ENCODE data around the gene ARID4A. TPM values are rescaled to one million over a fixed set of nuclear protein-coding genes. Genes with fewer than 3 reads are reported as not detected.
"Not testable (repeated sequence)": the region's sequence is repeated elsewhere in the genome, so short reads cannot be mapped to it uniquely, and the experiment has no call there.

The ARID4A gene
- total RNA-seq, 1 experiment from 2014 or later: 8.1 TPM

DNA sequence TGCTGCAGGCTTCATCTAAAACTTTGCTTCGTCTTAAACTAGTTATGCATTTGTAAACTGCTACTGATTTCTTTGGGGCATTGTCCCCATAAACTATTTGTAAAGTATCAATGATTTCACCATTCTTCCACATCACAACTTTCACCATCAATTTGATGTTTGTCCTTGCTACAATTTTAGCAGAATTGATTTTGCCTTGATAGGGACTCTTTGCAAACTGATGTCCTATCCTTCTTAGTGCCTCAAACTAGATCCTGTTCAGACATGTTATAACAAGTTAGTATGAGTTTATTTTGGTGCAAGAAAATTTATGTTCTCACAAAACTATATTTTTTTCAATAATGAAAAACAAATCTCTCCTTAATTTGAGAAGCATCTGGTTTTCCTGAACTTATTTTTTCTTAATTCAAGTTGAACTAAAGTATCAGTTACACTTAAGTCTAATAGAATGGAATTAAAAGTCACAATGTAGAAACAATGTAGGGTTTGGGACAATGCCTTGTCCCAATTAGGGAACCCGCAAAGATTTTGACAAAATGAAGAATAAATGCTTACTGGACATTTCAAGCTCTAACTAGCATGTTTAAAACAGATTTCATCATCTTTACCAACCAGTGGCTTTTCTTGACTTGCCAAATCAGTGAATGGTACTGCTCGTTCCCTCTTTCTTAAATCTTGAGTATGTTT, 10.1 kb upstream of the ARID4A start:
- no peak for DNase-seq (ENCODE audit: extremely low read depth, low read depth)

GRCh38 chr14:58291646-58292045, 6.7 kb upstream of the ARID4A start:
- no peak for DNase-seq (ENCODE audit: extremely low read depth, low read depth)

GRCh38 chr14:58292187-58292586, 6.2 kb upstream of the ARID4A start:
- DNase-seq (ENCODE audit: extremely low read depth, low read depth): no peak

DNA sequence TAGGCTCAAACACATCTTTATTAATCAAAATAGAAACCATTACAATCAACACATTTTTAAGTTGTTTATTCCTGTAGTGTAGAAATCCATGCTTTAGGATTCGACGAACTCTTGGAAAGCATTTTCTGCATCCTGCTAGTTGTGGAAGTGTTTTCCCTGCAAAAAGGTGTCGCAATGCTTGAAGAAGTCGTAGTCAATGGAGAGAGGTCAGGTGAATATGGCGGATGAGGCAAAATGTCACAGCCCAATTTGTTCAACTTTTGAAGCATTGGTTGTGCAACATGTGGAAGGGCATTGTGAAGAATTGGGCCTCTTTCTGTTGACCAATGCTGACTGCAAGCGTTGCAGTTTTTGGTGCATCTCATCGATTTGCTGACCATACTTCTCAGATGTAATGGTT, 4.2 kb upstream of the ARID4A start:
- no peak for DNase-seq (ENCODE audit: extremely low read depth, low read depth)

GRCh38 chr14:58296726-58297125, 1.6 kb upstream of the ARID4A start:
- no peak for DNase-seq (ENCODE audit: extremely low read depth, low read depth)

GRCh38 chr14:58297412-58297761, 968 bp upstream of the ARID4A start:
- peak; percentile 12 for DNase-seq (ENCODE audit: extremely low read depth, low read depth)

- peak; percentile 100 for DNase-seq (ENCODE audit: extremely low read depth, low read depth)
Observed at GRCh38 chr14:58297762-58298476, 436 bp upstream of the ARID4A start.

- DNase-seq (ENCODE audit: extremely low read depth, low read depth): no peak
Observed at GRCh38 chr14:58299401-58300330, 1.3 kb downstream of the ARID4A start.

DNA sequence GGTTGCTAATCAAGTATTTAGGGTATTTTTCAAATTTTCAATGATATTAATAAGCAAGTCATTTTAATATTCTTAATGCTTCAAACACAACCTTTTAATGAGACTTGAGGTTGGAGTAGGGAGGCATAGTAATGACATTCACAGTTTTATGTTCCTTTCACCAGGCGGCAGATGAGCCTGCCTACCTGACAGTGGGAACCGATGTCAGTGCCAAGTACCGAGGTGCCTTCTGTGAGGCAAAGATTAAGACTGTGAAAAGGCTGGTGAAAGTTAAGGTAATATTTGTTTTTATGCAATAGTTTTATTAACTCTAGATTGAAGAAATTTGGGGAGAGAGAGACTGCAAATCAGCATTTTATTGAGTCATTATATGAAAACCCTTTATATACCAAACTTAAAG, 3.1 kb downstream of the ARID4A start:
- DNase-seq (ENCODE audit: extremely low read depth, low read depth): no peak

GRCh38 chr14:58305730-58306129, 7.4 kb downstream of the ARID4A start:
- DNase-seq (ENCODE audit: extremely low read depth, low read depth): no peak

DNA sequence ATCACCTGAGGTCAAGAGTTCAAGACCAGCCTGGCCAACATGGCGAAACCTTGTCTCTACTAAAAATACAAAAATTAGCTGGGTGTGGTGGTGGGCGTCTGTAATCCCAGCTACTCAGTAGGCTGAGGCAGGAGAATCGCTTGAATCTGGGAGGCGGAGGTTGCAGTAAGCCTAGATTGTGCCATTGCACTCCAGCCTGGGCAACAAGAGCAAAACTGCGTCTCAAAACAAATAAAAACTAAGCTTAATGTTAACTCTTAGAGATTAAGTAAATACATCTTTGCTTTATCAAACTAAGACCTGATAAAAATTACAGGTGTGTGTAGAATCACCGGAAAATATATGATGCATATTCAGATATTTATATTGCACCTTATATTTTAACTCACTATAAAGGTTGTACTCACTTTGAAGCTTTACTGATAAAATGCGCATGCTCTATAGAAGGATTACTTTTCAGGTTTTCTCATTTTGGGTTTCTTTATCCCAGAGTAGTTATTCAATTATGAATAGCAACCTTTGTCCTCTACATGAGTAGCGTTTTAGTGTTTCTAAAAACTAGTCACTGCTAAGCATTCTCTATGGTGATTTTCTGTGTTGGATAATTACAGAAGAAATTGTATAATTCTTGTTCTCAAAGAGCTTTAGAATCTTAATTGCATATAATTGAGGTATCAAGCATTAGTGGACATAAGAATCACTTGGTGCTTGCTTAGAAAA, 9.4 kb downstream of the ARID4A start:
- DNase-seq (ENCODE audit: extremely low read depth, low read depth): no peak

- no peak for DNase-seq (ENCODE audit: extremely low read depth, low read depth)
Observed at GRCh38 chr14:58309086-58309485, 10.7 kb downstream of the ARID4A start.

DNA sequence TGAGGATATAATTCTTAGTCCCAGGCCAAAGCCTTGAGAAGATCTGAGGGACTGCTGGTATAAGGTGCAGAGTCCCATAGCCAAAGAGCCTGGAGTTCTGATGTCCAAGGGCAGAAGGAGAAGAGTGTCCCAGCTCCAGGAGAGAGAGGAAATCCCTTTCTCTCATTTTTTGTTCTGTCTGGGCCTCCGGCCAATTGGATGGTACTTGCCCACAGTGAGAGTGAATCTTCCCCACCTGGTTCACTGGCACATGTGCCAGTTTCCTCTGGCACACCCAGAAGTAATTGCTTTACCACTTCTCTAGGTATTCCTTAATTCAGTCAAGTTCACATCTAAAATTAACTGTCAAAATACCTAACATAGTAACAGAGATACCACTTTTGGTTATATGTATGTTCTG, 15.3 kb downstream of the ARID4A start:
- DNase-seq (ENCODE audit: extremely low read depth, low read depth): no peak

- DNase-seq (ENCODE audit: extremely low read depth, low read depth): peak; percentile 17
Observed at GRCh38 chr14:58315606-58316005, 17.3 kb downstream of the ARID4A start.

DNA sequence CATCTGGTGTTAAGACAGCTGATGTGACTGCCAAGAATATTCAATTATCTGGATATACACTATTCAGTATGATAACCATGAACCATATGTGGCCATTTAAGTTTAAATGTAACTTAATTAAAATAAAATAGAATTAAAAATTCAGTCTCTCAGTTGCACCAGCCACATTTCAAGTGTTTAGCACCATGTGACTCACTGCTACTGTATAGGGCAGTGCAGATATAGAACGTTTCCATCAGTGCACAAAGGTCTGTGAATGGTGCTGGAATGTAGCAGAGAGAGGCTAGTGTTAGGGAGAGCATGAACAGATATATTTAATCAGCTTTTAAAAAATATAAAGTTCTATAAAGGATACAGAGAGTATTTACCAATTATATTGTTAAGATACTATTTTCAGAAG, 28.7 kb downstream of the ARID4A start:
- no peak for DNase-seq (ENCODE audit: extremely low read depth, low read depth)

GRCh38 chr14:58331111-58331510, 32.8 kb downstream of the ARID4A start:
- DNase-seq (ENCODE audit: extremely low read depth, low read depth): peak; percentile 84

GRCh38 chr14:58332561-58332960, 34.2 kb downstream of the ARID4A start:
- no peak for DNase-seq (ENCODE audit: extremely low read depth, low read depth)

DNA sequence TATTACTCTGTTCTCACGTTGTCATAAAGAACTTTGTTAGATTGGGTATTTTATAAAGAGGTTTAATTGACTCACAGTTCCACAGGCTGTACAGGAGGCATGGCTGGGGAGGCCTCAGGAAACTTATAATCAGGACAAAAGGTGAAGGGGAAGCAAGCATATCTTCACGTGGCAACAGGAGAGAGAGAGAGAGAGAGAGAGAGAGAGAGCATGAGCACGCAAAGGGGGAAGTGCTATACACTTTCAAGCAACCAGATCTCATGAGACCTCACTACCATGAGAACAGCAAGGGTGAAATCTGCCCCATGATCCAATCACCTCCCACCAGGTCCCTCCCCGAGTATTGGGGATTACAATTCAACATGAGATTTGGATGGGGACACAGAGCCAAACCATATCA, 41.3 kb downstream of the ARID4A start:
- not testable (repeated sequence) for DNase-seq (ENCODE audit: extremely low read depth, low read depth)

- DNase-seq (ENCODE audit: extremely low read depth, low read depth): no peak
Observed at GRCh38 chr14:58341152-58341748, 42.9 kb downstream of the ARID4A start.

- DNase-seq (ENCODE audit: extremely low read depth, low read depth): not testable (repeated sequence)
Observed at GRCh38 chr14:58343535-58343934, 45.2 kb downstream of the ARID4A start.

All from NCI-H460 (cell line).